ENCODE measurements around the gene SPRY1.

Gene SPRY1

GRCh38 chr4:123399627-123400358, 3.2 kb downstream of the SPRY1 start:
- TF ChIP-seq CTCF (conservative IDR thresholded peaks at IDR 0.05; ENCODE audit: low read depth, low read length): no peak
- DNase-seq (ENCODE audit: low read depth): peak; percentile 58
- H3K4me3 ChIP-seq (ENCODE audit: low read depth, low read length): peak overlapping the region; percentile 79

- H3K4me3 ChIP-seq (ENCODE audit: low read depth, low read length): peak overlapping the region; percentile 79
- no peak for TF ChIP-seq CTCF (conservative IDR thresholded peaks at IDR 0.05; ENCODE audit: low read depth, low read length)
These were observed 4.9 kb downstream of the SPRY1 start for GRCh38 chr4:123401271-123402120.

GRCh38 chr4:123402121-123402465, 5.5 kb downstream of the SPRY1 start:
- H3K4me3 ChIP-seq (ENCODE audit: low read depth, low read length): no peak overlapping the region
- DNase-seq (ENCODE audit: low read depth): no peak
- TF ChIP-seq CTCF (conservative IDR thresholded peaks at IDR 0.05; ENCODE audit: low read depth, low read length): no peak

More at GRCh38 chr4:123401271-123402120, 4.9 kb downstream of the SPRY1 start:
- DNase-seq (ENCODE audit: low read depth): no peak

GRCh38 chr4:123403080-123403604, 6.5 kb downstream of the SPRY1 start:
- no peak for DNase-seq (ENCODE audit: low read depth)
- no peak for TF ChIP-seq CTCF (conservative IDR thresholded peaks at IDR 0.05; ENCODE audit: low read depth, low read length)
- H3K4me3 ChIP-seq (ENCODE audit: low read depth, low read length): no peak overlapping the region

- DNase-seq (ENCODE audit: low read depth): no peak
- no peak overlapping the region for H3K4me3 ChIP-seq (ENCODE audit: low read depth, low read length)
- TF ChIP-seq CTCF (conservative IDR thresholded peaks at IDR 0.05; ENCODE audit: low read depth, low read length): no peak
These were observed 7.9 kb downstream of the SPRY1 start for GRCh38 chr4:123404533-123404932.

- DNase-seq (ENCODE audit: low read depth): no peak
- no peak for TF ChIP-seq CTCF (conservative IDR thresholded peaks at IDR 0.05; ENCODE audit: low read depth, low read length)
- no peak overlapping the region for H3K4me3 ChIP-seq (ENCODE audit: low read depth, low read length)
These were observed 8.8 kb downstream of the SPRY1 start for GRCh38 chr4:123405267-123405865.
